ENCODE data around the gene MAP3K20.
"Not testable (repeated sequence)": the region's sequence is repeated elsewhere in the genome, so short reads cannot be mapped to it uniquely, and the experiment has no call there.

Gene MAP3K20

DNA sequence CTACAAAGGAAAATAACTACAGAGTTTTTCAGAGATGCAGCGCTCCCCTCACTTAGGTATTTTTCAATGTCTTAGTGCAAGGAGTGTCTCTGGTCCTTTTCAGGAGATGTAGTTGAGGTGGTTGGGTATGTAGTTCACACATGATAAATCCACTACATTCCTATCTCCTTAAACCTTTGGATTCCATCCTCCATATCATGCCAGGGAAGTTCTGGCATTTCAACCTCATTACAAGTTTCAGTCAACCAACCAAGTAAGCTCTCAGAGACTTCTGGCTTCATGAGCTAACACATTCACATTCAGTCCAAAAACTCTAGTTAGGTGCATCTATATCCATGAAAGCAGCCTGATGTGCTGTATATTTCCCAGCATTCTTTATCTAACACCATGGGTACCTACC lies 47.3 kb downstream of the MAP3K20 start:
- DNase-seq (ENCODE audit: low read depth, low spot score): no peak

DNA sequence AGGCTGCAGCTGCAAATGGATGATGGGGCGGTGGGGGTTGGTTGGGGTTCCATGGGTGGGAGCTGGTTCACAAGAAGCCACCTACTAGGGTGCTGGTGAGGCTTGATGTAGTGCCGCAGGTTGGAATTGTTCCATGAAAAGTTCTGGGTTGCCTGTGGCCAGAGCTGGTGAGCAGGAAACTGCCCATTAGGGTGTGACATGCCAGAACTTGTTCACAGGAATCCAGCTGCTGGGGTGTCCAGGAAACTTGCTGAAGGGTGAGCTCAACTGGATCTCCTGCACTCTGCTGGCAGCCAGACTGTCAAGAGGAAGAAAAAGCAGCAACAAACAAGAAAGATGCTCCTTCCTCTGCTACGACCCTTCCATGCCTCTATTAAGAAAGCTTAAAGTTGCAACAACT lies 48.8 kb downstream of the MAP3K20 start:
- no peak for DNase-seq (ENCODE audit: low read depth, low spot score)

DNA sequence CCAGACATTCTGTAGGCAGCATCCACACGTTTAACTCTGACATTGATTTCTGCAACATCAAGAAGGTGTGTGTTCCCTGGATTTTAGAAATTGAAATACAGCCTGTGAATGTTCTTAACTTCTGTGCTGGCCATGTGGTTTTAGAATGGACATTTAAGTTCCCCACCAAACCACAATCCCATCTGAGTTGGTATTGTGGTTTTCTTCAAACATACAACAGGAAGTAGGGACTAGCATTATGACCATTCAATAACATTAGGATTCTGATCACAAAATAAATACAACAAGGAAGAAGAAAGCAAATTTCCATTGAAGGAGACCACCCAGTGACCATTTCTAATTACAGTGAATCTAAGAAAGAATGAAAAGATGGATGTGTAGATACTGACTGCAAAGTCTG lies 51.2 kb downstream of the MAP3K20 start:
- DNase-seq (ENCODE audit: low read depth, low spot score): peak; percentile 60

DNA sequence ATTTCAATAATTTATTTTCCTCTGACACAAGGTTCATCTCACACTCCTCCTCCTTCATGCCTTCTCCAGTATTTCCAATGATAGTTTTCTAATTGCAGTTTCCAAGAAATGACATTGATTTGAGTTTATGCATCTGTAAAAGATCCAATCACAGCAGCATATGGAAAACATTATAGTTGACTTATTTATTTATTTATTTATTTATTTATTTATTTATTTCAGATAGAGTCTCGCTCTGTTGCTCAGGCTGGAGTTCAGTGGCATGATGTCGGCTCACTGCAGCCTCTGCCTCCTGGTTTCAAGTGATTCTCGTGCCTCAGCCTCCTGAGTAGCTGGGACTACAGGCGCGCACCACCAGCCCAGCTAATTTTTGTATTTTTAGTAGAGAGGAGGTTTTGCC lies 52.5 kb downstream of the MAP3K20 start:
- DNase-seq (ENCODE audit: low read depth, low spot score): not testable (repeated sequence)

DNA sequence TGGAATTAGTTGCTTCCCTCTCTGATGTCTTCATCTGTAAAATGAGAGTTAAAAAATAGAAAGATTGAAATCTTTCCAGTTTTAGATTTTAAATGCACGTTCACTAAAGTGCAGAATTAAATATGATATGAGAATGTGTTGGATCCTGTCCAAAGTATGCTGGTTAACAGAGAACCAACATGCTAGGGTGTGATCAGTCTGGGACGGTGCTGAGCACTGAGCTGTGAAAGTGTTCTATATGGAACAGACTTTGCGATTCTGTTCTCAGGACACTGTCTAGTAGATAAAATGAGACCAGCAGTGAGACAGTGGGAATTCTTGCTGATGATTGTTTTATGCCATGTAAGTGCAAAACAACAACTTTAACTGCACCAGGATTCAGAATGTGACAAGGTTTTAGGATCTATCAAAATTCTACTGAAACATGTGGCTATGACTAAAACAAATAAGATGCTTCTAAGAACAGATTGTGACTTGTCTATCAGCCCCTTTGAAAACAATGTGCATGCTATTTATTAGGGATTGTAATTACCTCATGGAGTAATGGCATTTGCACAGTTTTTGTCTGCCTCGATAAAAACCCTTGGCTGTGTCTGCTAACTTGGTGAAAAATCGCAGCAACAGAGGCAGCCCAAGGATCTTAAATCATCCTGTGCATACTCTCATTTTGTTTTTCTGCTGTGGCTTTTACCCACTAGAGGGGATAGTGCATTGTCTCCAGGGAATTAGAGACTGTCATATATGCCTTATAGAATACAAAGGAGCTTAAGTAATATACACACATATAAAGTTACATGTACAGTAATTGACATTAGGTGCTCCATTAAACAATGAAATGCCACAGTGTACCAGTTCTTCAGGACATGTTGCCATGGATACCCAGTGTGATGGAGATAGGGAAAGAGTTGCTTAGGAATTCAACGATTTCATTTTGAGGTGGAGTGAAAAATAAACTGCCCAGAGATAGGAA lies 55.1 kb downstream of the MAP3K20 start:
- no peak for DNase-seq (ENCODE audit: low read depth, low spot score)

DNA sequence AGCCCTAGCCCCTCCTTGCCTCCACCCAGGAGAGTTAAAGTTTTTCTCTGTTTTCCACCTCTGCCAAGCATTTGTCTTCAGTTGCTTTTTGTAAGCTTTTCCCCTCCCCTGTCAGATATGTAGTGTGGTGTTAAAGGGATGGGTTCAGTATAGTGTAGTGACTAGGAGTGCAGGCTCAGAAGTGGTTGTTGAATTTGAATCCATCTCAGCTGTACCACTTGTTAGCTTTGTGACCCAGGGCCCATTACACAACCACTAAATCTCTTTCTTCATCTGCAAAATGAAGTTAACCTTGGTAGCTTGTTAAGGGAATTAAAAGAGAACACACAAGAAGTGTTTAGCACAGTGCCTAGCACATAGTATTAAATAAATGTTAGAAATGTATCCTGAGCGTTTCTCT lies 56.9 kb downstream of the MAP3K20 start:
- no peak for DNase-seq (ENCODE audit: low read depth, low spot score)

DNA sequence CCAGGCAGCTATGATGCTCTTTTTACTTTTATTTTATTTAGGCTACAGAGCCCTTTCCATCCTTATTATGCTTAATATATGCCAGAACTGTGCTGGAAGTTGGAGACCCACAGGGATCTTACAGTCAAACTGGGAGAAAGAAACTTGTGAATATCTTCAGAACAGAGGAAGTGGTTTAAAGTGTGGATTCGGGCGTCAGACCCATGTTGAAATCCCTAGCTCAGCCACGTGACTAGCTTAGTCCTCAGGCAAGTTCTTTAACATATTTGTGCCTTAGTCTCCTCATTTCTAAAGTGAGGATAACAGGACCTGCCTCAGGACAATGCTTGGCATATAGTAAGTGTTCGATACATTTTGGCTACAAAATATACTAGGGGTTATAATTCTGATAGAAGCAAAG lies 59.1 kb downstream of the MAP3K20 start:
- DNase-seq (ENCODE audit: low read depth, low spot score): no peak

DNA sequence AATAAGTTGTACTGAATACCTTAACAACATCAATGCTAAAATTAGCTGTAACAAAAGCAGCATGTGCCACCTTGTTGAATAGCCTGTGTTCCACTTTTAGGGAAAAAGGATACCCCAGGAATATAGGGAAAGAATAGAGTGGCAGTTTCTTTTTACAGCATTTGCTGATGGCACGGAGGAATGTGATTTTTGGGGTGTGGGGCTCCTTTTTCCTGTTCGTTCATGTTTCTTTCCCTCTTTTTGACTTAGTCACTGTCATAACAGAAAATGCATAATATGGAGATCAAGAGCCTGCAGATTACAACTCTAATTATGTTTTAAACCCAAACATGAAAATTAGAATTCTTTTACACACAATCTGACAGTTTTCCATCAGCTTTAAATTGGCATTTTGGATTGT lies 60.4 kb downstream of the MAP3K20 start:
- DNase-seq (ENCODE audit: low read depth, low spot score): no peak

DNA sequence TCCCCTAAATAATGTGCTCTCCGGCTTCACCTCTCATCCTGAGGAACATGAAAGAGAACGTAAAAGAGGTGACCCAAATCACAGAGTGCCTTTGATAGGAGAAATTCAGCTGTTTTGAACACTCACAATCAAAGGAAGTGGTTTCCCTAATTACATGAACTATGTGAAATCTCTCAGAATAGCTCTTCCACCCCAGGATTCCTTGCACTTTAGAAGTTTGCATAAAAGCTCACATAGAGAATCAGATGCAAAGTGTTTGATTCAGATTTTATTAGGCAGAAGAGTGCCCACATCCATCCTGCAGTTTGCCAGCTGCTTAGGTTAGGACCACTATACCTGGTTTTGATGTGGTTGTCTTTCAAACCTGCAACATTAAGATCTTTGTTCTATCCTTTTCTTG lies 61.0 kb downstream of the MAP3K20 start:
- DNase-seq (ENCODE audit: low read depth, low spot score): no peak

DNA sequence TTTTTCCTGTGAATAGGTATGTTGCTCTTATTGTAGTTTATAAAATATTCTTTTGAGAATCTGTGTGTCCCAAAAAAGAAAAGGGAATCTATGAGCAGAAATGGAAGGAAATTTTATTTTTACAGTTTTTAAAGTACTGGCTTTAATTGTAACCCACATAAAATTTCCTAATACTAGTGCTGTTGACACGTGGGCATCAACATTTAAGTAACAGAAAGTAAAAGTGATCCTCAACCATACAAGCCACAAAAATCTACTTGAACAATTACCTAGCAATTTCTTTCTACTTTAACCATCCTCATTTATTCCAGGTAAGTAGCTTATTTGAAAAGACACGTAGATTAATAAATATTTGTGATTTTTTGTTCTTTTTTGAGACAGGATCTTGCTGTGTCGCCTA lies 62.0 kb downstream of the MAP3K20 start:
- no peak for DNase-seq (ENCODE audit: low read depth, low spot score)

DNA sequence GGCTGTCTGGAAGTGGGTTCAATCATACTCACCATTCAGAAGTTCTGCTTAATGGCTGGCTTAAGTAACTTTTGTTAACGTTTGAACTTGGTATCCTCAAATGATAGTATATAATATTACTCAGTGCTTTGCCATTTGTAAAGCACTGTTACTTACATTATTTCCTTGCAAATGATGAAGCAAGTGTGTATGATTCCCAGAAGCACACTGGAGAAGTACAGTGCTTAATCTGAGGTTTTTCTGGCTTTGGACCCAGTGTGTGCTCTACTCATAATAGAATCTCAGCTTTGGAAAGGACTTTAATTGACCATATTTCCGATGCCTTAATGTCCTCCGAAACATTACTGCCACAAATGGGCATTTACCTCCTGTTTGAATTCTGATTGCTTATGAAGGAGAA lies 63.3 kb downstream of the MAP3K20 start:
- no peak for DNase-seq (ENCODE audit: low read depth, low spot score)

DNA sequence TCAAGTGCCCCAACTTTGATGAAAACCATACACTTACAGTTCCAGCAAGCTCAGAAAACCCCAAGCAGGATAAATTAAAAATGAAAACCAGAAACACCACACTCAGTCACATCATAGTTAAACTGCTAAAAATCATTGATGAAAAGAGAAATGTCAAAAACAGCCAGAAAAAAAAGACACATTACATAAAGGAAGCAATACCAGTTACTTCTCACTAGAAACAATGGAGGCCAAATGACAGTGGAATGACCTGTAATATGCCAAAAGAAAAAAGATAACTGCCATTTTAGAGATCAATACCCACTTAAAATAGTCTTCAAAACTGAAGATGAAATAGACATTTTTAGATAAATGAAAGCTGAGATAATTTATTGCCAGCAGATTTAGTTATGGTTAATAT lies 66.0 kb downstream of the MAP3K20 start:
- no peak for DNase-seq (ENCODE audit: low read depth, low spot score)

DNA sequence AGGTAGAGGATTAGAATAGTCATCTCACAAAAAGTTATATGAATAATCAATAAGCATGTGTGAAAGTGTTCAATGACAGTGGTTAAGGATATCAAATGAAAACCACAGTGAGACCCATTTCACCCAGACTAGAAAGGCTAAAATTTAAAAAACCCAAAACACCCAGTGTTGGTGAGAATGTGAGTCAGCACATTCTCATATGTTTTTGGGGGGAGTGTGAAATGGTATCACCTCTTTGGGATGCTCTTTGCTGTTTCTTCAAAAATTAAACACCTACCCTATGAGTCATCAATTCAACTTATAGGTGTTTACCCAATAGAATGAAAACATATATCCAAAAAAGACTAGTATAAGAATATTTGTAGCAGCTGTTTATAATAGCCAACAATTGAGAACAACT lies 69.8 kb downstream of the MAP3K20 start:
- DNase-seq (ENCODE audit: low read depth, low spot score): no peak

DNA sequence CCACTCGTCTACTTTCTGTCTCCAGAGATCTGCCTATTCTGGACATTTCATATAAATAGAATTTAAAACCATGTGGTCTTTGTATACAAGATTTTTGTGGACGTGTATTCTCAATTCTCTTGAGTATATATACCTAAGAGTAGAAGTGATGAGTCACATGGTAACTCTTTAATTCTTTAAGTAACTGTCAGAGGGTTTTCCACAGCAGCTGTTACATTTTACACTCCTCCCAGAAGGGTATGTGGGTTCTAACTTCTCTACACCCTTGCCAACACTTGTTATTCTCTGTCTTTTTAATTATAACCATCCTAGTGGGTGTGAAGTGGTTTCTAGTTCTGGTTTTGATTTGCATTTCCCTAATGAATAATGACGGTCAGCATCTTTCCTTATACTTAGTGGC lies 70.9 kb downstream of the MAP3K20 start:
- DNase-seq (ENCODE audit: low read depth, low spot score): no peak

DNA sequence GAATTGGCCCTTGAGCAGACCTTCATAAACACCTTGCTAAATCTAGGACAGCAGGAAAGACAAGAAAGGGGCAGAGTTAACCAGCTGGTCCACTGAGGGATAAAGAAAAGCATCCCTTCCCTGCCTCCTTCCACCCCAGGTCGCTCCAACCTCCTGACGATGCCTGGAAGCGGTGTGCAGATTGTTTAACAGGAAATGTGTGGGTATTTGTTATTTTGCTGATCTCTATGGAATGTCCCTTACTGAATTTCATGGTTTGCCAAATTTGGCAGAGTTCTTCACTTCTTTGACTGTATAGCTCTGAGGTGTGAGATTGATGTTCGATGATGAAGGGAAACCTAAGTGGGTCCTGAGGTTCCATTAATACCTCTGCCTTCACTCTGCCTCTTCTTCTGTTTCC lies 72.9 kb downstream of the MAP3K20 start:
- peak; percentile 49 for DNase-seq (ENCODE audit: low read depth, low spot score)

DNA sequence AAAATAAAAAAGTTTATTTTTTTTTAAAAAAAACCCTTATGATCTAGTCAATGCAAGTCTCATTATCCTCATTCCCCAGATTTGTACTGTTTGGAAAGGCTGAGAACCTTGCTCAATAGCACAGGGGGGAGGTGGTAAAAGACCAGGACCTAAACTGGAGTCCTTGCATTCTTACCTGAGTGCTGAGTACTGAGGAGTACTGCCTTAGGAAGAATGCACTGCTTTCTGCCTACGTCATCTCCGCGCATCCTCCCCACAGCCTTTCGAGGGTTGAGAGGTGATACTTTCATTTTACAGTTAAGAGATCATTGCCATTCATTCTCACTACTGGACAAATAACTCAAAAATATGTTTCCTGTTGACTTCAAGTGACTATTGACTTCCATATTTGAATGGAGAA lies 73.8 kb downstream of the MAP3K20 start:
- DNase-seq (ENCODE audit: low read depth, low spot score): no peak

DNA sequence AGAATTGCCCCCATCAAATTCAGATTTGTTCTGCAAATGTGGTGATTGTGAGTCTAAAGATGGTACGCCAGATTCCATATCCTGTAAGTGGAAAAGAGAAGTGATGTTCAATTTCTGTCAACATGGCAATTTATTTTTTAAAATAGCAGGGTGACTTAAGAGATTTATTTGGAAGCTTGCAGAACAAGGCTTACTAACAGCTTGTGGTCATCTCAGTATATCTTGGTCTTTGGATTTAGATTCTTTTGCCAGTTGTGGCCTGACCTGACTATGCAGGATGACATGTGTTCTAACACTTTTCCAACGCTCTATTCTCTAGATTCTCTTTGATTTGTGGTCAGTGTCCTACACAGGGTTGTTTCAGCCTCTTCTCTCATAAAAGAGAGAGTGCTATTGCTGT lies 74.4 kb downstream of the MAP3K20 start:
- DNase-seq (ENCODE audit: low read depth, low spot score): peak; percentile 25

DNA sequence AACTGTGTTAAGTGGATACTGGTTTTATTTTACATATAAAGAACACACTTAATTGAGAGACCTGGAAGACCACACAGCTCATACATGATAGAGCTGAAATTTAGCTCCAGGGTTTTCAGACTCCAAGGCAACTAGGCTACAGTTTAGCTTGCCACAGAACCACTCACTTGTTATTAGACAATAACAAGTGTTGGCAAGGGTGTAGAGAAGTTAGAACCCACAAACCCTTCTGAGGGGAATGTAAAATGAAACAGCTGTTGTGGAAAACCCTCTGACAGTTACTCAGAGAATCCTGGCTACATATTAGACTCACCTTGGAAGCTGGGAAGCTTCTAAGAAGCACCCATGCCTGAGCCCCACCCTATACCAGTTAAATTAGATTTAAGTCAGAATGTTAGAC lies 75.3 kb downstream of the MAP3K20 start:
- DNase-seq (ENCODE audit: low read depth, low spot score): no peak

DNA sequence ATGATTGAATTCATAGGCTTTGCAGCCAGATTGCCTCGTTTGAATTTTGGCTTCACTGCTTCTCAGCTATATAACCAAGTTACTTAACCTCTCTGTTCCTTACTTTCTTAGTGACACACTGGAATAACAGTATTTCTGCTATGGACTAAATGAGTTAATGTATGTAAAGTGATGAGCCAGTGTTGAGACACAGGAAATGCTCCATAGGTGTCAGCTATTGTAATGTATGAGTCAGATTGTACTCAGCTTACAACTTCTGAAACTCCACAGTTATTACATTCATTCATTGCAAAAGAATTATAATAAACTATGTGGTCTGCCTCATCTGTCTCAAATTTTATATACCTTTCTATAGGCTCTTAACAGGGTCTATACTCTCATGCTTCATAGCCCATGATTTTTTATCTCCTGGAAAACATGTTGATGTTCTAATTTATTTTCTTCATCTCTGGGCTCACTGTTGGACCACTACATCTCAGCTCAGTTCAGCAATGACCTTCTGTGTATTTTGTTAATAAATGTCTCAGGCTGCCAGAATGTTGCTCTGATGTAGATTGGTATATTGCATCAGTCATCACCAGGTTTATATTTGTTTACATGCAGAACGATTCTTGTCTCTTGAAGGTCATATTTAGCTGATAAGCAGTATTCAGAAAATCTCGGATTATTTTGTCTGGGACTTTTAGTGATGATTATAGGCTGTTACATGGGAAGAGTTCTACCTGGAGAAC lies 76.2 kb downstream of the MAP3K20 start:
- DNase-seq (ENCODE audit: low read depth, low spot score): peak; percentile 13

DNA sequence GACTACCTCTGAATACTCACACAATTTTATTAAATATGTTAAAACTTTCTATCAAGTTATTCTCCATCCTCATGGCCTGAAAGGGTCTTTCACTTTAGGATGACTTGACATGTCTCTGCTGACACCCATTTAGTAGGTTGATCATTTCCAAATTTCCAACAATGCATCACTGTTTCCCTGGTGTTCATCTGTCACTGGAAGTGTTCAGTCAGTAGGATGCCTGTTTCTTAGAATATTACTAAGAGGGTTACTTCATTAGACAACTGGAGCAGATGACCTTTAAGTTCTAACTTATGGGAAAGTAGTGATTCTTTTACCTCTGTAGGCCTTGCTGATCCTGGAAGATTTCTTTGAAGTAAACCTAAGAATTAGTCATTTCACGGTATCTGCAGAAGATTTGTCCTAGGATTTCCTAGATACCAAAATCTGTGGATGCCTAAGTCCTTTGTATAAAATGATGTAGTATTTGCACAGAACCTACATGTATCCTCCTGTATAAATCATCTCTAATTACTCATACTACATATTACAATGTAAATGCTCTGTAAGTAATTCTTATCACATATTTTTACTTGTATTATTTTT lies 77.7 kb downstream of the MAP3K20 start:
- DNase-seq (ENCODE audit: low read depth, low spot score): no peak

DNA sequence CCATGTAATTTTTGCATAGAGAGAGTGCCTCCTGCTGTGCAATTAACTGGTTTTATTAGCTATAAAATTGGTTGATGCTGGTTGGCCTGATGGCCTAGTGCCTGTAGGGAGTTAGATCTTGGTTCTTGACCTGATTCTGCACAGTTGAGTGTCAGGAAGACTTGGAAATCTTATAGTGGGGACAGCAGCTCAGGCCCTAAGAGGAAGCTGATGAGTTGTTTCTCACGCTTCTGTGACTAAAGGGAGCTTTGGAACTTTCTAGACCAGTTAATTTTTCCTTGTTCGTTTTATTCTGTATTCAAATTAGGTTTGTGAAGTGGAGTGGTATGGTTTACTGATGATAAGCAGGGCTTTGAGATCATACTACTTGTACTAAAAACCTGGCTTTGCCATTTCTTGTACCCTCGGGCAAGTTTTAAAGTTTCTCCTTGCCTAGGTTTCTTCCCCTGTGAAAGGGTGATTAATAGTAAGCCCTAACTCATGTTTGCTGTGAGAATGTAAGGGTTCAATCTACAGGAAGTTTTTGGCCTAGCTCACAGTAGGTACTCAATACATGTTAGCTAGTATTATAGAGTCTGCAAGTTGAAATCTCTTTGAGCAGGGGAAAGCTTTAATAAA lies 82.1 kb downstream of the MAP3K20 start:
- DNase-seq (ENCODE audit: low read depth, low spot score): no peak

DNA sequence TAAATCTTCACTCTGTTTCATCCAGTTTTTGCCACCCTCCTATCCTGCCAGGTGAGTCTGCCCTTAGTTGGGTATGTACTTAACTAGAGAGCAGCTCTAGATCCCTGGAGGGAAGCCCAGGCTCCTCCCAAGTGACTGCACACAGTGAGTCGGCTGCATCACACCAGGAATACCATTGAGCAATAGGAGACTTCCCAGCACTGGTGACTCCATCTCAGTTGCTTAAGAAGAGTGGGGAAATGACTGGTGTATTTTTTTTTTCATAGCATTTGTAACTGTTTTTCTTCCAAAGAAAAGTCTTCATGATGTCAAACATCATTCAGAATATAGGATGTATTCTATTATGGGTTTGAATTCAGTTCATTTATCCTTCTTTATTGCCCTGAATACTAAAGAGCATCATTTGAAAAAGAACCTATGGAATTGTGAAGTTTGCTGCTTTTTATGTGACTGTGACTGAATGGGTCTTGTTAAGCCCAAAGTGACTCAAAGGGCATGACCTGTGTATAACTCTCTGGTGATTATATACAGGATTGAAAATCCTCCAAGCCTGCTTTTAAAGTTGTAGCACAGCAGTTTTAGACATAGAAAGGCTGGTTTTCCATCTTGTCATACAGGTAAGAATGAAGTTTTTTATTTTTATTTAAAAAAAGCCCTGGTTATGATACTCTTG lies 84.3 kb downstream of the MAP3K20 start:
- DNase-seq (ENCODE audit: low read depth, low spot score): peak; percentile 83

Data from astrocyte of the hippocampus (primary cell).